ENCODE measurements around the gene NDUFAF2.
"Not testable (repeated sequence)": the region's sequence is repeated elsewhere in the genome, so short reads cannot be mapped to it uniquely, and the experiment has no call there.

NDUFAF2 gene, protein sequence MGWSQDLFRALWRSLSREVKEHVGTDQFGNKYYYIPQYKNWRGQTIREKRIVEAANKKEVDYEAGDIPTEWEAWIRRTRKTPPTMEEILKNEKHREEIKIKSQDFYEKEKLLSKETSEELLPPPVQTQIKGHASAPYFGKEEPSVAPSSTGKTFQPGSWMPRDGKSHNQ

DNA sequence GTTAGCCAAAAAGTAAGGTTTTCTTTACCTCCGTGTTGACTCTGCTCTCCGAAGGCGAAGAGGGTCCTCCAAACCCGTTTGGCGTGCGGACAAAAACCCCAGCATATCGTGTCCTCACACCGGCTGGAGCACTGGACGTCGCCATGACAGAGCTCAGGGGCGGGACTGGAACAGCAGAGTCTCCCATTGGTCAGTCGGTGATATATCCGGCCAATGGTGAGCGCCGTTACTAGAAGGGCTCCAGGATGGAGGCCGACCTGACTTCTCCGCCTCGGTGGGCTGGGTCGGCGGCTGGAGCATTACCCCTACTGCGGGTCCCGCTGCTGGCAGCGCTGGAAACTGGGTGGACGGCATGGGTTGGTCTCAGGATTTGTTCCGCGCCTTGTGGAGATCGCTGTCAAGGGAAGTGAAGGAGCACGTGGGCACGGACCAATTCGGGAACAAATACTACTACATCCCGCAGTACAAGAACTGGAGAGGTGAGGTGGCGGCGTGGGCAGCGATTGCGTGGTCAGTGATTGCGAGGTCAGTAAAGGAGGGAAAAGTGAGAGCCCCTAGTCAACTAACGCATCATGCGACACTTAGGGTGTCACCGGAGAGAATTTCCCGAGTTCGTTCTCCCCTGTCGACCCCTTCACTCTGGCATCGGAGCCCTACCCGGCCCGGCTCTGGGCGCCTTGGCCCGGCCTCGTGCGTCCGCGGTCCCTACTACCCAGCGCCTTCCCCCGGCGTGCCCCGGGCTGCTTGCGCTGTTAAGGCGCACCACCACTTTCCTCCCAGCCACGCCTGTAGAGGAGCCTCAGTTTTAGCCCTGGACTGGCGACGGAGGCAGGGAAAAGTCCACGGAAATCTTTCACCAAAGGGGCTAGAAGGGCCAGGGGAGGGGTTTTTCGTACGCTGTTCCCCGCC is at the start of gene NDUFAF2, which contains the start of gene ERCC8:
NDUFAF2 (plus strand) TSS at position 302 of the 909 bp plus-strand sequence; CDS start at position 353, 51 bp downstream.
ERCC8 (minus strand) TSS at position 167 of the 909 bp plus-strand sequence; CDS start at position 105, 62 bp downstream.
- DNase-seq: peak; percentile 93

DNA sequence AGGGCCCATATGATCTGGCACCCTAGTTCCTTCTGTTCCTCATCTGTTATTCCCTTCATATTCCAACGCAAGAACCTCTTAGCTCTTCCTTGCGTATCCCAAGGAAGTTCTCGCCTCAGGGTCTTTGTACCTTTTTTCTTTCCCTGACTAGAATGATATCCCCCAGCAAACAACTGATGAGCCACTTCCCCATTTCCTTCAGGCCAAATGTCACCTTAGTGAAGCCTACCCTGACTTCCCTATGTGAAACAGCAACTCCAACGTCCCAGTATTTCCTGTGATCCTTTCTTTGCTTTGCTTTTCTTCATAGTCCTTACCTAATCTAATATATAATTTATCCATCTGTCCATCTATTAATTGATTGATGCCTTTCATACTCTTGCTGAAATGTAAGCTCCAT is 48.0 kb upstream of the NDUFAF2 start:
- DNase-seq: no peak

DNA sequence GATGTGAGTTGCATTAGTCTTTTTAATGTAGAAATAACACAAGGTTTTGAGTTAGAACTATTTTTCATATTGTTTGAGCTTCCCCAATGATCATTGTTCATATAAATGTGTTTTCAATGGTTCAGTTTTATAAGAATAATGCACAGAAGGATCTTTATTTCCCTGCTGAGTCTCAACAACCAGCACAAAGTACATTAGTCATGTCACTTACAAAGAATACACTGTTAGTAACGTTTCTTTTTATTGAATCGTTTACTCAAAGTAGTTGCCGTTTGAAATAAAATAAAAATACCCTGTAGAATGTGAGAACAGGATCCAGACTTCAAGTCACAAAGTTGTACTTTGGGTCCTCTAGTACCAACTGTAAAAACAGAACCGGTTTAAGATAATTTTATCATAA is 41.6 kb upstream of the NDUFAF2 start:
- no peak for DNase-seq

DNA sequence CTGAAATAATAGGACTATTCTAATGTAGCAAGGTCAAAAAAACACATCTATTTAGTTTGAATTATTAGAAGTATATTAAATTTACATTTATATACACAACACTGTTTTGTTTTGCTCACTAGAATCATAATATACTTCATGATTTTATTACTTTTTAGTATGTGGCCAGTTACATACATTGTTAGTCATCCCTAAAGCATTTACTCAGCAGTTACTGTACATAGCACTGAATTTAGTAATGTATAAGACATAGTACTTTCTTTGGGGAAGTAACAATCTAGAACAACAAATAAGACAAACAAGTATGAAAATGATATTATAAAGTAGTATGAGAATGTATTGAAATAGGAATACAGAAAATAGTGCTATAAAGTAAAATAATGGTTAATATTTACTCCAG is 28.4 kb upstream of the NDUFAF2 start:
- no peak for DNase-seq

DNA sequence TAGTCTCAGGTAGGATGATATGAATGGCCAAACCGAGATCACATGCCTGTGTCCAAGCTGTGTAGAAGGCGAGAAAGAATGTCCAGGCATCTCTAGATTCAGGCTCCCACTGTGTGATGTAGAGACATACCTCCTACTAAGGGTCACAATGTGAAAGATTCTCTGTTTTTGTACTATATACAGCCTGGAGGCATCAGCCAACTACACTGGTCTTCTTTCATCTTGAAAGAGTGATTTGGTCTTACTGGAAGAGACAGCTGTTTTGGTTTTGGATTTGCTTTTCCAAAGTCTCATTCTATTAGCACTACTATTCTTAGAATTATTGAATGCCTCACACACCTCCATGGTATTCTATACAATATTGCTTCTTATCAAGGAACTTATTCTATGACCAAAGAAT is 26.5 kb upstream of the NDUFAF2 start:
- no peak for DNase-seq

DNA sequence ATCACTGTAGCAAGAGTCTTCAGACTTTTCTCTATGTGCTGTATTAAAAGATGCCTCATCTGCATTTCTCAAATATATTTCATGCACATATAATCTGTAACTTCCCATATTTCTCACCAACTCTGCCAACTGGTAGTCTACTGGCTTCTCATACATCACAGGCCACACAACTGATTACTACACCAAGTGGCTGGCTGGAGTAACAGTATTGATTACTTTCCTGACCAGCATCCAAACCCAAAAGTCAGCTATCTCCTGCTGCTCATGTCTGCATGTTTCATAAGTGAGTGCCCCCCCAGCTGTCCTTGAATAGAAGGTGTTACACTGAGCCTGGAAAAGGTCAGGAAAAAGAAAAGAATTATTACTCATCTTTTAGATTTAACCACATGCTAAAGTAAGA is 17.6 kb upstream of the NDUFAF2 start:
- no peak for DNase-seq

DNA sequence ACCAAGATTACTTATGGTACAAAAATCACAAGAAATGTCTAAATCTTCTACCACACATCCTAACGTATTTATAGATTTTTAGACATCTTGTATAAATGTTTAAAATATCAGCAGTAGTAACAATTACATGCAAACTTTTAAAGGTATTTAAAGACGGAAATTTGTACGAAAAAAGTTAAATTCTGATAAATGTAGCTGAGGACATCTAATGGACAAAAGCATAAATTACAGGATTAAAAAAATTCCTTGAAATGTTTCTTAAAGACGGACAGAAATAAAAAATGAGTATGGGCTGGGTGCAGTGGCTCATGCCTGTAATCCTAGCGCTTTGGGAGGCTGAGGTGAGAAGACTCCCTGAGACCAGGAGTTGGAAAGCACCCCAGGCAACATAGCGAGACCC is 16.0 kb upstream of the NDUFAF2 start:
- no peak for DNase-seq

DNA sequence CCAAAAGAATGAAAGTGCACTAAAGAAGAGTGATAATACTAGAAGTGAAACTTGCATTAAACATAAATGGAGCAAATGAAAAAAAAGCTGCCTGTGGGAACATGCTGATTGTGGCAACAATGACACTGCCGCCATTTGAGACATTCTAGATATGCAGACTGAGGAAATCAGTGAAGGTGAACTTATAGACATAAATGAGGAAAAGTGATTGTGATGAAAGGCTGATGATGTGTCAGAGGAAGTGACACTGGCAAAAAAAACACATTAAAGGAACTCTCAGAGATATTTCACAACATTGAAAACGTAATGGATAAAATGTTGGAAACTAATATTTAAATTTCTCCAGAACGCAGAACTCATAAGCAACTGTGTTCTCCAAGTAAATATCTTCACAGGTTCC is 1.4 kb upstream of the NDUFAF2 start:
- no peak for DNase-seq

DNA sequence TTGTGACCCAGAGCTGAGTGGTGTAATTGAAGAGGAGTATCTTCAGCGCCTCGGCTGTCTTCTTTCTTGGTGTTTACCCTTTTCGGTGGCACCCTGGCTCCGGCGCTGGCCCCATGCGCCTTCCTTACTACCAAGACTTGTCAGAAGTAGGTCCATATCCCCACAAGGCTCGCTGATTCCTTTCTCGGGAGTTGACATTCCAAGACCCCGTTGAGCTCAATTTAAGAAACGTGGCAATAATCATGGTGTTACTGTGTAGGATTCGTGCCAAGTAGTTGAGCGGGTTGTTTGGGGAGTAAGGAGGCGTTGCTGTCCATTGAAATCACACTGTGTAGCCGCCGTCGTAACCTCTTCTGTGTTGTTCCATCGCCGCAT is 795 bp downstream of the NDUFAF2 start:
- no peak for DNase-seq

DNA sequence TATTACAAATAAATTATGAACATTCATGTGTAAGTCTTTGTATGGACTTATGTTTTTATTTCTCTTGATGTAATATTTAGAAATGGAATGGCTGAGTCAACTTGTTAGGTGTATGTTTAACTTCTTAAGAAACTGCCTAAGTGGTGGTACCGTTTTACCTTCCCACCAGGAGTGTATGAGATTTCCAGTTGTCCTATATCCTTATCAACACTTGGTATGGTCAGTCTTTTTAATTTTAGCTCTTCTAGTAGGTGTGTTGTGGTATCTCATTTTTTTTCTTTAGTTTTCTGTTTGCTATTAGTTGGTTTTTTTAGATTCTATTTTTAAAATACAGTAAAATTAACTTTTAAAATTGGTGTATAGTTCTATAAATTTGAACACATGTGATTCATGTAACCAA is 3.7 kb downstream of the NDUFAF2 start:
- no peak for DNase-seq

DNA sequence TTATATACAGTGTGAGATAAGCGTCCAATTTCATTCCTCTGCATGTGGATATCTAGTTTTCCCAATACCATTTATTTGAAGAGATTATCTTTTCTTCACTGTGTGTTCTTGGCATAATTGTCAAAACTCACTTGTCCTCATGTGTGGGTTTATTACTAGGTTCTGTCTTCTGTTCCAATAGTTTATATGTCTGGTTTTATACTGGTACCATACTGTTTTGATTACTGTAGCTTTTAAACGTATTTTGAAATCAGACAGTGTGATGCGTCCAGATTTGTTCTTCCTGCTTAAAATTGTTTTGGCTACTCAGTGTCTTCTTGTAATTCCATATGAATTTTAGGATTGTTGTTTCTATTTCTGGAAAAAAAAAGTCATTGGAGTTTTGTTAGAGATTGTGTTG is 10.2 kb downstream of the NDUFAF2 start:
- no peak for DNase-seq

DNA sequence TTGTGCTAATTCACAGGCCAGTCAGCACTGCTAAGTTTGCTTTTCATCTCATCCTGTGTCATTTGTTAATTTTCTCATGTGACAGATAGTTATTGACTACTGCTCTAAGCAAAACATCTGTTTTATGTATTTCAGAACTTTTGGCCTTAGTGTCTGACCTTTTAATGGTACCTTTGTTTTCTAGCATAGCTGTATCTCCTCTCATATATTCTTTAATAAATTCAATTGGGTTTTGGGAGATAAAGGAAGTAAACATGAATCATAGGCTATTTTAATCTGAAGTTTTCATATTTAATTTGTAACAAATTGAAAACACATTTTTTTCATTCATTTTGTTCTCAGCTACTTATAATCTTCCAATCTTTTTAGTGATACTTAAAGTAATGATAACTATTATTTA is 13.1 kb downstream of the NDUFAF2 start:
- DNase-seq: no peak

DNA sequence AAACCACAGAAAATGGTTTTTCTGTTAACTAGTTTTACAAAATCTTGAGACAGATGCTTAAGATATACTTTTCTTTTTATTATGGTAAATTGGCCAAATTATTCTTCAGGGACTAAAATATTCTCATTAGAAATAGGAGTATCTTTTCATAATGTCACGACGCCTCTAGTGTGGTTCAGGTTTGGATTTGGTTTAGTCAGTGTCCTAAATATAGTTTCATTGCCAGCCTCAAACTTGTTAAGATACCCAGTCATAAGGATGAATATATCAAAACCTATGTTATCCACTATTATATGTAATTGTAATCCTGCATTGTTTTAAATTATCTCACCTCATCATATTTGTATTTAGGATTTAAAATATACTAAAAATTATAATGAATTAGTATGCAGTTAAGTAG is 13.7 kb downstream of the NDUFAF2 start:
- DNase-seq: no peak

DNA sequence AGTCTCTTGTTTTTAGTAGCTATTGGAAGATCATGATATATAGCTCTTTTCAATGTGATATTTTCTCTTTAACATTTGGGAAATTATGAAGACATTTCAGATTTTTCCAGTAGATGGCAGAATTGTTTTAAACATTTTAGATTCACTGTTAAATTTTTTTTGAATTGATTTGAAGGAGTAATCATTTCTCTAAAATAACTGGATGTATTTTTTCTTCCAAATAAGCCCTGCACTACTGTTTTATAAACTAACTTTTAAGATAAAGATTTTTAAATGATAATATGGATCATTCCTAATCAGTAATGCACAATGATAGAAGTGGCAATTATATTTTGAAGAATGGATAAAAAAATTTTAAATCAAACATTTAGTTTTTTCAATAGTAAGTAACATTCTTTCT is 14.2 kb downstream of the NDUFAF2 start:
- DNase-seq: peak; percentile 17

DNA sequence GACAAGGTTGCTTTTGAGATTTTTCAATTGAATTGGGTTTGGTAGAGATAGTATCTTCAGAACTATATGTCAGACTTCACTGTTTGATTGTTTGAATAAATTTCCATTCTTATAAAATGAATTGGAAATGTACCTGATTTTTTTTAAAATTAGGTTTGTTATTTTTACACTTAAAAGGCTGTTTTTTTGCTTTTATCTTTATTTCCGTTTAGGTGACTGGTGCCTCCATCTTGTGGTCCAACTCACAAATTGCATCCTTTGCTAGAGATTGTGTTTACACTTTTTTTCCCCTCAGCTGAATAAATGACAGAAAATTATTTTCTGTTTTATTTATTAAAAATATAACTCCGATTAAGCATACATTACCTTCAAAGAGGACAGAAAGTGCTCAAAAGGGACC is 15.6 kb downstream of the NDUFAF2 start:
- DNase-seq: peak; percentile 20

DNA sequence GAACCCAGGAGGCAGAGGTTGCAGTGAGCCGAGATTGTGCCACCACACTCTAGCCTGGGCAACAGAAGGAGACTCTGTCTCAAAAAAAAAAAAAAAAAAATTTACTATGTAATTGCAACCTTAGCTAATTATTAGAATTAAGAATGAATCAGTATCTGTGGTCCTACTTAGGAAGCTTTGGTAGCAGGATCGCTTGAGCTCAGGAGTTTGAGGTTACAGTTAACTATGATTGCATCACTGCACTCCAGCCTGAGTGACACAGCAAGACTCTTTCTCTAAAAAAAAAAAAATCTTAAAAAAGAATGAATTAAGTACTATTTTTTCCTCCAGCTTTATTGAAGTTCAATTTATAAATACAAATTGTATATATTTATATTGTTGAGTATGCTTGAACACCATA is 16.7 kb downstream of the NDUFAF2 start:
- DNase-seq: no peak

DNA sequence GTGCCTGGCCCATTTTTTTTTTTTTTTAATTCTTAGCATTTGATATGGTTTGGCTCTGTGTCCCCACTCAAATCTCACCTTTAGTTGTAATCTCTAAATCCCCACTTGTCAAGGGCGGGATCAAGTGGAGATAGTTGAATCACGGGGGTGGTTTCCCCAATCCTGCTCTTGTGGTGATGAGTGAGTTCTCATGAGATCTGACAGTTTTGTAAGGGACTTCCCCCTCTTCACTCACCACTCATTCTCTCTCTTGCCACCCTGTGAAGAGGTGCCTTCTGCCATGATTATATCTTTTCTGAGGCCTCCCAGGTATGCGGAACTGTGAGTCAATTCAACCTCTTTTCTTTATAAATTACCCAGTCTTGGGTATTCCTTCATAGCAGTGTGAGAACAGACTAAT is 27.2 kb downstream of the NDUFAF2 start:
- DNase-seq: peak; percentile 6

DNA sequence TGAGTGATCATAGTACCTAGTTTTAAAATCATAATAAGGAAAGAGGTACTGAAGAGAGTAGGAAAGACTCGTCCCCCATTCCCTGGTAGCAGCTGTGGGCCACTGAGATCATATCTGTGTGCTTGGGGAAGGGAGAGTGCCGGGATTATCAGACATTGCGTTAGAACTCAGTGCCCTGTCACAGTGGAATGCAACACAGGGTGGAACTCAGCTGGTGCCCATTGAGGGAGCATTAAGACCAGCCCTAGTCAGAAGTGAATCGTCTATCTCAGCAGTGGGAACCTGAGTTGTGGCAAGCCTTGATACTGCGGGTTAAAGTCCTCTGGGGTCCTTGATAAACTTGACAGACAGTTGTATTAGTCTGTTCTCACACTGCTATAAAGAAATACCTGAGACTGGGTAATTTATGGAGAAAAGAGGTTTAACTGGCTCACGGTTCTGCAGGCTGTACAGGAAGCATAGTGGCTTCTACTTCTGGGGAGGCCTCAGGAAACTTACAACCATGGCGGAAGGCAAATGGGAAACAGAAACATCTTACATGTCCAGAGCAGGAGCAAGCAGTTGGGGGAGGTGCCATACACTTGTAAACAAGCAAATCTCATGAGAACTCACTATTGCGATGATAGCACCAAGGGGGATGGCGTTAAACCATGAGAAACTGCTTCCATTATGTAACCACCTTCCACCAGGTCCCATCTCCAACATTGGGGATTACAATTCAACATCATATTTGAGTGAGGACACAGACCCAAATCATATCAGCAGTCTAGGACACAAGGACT is 33.1 kb downstream of the NDUFAF2 start:
- DNase-seq: no peak

DNA sequence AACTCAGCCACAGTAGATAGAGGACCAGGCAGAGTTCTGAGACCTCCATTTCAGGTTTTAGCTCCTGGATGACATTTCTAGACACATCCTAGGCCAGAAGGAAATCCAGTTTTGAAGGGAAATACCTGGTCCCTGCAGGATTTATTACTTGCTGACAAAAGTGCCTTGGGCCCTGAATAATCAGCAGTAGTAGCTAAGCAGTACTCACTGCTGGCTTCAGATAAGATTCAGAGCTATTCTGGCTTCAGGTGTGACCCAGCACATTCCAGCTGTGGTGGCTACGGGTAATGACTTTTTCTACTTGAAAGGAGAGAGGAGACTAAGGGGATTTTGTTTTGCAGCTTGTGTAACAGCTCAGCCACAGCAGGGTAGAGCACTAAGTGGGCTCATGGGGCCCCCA is 34.0 kb downstream of the NDUFAF2 start:
- no peak for DNase-seq

DNA sequence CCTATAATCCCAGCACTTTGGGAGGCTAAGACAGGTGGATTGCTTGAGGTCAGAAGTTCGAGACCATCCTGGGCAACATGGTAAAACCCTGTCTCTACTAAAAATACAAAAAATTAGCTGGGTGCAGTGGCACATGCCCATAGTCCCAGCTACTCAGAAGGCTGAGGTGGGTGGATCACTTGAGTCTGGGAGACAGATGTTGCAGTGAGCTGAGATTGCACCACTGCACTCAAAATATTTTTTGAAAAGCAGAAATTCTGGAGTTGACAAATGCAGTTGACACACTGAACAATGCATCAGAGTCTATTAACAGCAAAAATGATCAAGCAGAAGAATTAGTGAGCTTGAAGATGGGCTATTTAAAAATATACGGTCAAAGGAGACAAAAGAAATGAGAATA is 35.5 kb downstream of the NDUFAF2 start:
- no peak for DNase-seq

DNA sequence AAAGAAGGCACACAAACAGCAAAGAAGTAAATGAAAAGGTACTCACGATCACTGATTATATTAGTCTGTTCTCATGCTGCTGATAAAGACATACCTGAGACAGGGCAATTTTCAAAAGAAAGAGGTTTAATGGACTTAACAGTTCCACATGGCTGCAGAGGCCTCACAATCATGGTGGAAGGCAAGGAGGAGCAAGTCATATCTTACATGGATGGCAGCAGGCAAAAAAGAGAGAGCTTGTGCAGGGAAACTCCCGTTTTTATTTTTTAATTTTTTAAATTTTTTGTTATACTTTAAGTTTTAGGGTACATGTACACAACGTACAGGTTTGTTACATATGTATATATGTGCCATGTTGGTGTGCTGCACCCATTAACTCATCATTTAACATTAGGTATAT is 37.1 kb downstream of the NDUFAF2 start:
- DNase-seq: not testable (repeated sequence)

DNA sequence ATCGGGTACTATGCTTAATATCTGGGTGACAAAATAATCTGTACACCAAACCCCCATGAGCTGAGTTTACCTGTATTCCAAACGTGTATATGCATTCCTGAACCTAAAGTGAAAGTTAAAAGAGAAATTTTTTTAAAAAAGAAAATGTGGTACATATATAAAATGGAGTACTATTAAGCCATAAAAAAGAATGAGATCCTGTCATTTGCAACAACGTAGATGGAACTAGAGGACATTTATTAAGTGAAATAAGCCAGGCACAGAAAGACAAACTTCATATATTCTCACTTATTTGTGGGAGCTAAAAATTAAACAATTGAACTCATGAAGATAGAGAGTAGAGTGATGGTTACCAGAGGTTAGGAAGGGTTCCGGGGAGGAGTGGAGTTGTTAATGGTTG is 44.8 kb downstream of the NDUFAF2 start:
- DNase-seq: no peak

DNA sequence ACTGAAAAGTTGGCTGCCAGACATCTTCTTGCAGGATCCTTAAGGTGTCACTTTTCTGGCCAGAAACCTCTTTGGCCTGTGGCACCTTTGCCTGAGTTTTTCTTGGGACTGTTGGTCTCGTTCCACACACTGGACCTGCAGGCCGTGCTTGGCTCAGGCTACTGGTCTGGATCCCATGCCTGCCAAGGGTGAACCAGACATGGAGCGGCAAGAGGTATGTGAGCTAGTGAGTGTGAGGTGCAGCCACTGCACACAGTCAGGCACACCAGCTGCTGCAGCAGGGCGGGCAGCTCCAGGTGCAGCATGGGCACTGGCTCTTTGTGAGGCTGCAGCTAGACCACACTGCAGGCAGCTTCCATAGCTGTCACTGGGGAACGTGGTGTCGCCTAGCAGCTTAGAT is 47.9 kb downstream of the NDUFAF2 start:
- DNase-seq: no peak

DNA sequence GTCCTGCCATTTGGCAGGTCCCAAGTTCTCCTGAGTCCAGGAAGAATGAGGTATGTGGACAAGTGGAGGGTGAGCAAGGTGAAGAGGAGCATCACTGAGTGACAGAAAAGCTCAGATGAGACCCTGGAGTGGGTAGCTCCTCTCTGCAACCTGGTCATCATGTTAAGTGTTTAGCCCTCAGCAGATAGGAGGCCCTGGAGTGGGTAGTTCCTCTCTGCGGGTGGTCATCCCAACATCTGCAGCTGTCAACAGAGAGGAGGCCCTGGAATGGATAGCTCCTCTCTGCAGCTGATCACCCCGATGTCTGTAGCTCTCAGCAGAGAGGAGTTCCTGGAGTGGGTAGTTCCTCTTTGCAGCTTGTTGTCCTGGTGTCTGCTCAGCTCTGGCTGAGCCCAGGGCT is 48.4 kb downstream of the NDUFAF2 start:
- no peak for DNase-seq

Measured in CD4-positive, alpha-beta T cell treated with Interleukin-10 for 1 hour (primary cell).